ENCODE data around the gene CLIC5.
"Not testable (repeated sequence)": the region's sequence is repeated elsewhere in the genome, so short reads cannot be mapped to it uniquely, and the experiment has no call there.

Gene CLIC5

GRCh38 chr6:45927421-45928320 lies 88.0 kb downstream of the CLIC5 start:
- no peak for DNase-seq (ENCODE audit: low read depth, low spot score)

- DNase-seq (ENCODE audit: low read depth, low spot score) = not testable (repeated sequence)
Observed at GRCh38 chr6:45926423-45926822, 89.2 kb downstream of the CLIC5 start.

- no peak for DNase-seq (ENCODE audit: low read depth, low spot score)
Observed at GRCh38 chr6:45924763-45925342, 90.8 kb downstream of the CLIC5 start.

GRCh38 chr6:45923831-45924391 lies 91.7 kb downstream of the CLIC5 start:
- no peak for DNase-seq (ENCODE audit: low read depth, low spot score)

GRCh38 chr6:45922728-45923351 lies 92.8 kb downstream of the CLIC5 start:
- DNase-seq (ENCODE audit: low read depth, low spot score) = no peak

- no peak for DNase-seq (ENCODE audit: low read depth, low spot score)
Observed at GRCh38 chr6:45921691-45922281, 93.9 kb downstream of the CLIC5 start.

- no peak for DNase-seq (ENCODE audit: low read depth, low spot score)
Observed at GRCh38 chr6:45920819-45921511, 94.7 kb downstream of the CLIC5 start.

GRCh38 chr6:45917439-45917838 lies 98.2 kb downstream of the CLIC5 start:
- DNase-seq (ENCODE audit: low read depth, low spot score) = no peak

GRCh38 chr6:45916692-45917091 lies 99.0 kb downstream of the CLIC5 start:
- DNase-seq (ENCODE audit: low read depth, low spot score) = no peak

GRCh38 chr6:45915780-45916468 lies 99.7 kb downstream of the CLIC5 start:
- no peak for DNase-seq (ENCODE audit: low read depth, low spot score)

GRCh38 chr6:45911691-45912090 lies 104.0 kb downstream of the CLIC5 start:
- no peak for DNase-seq (ENCODE audit: low read depth, low spot score)

GRCh38 chr6:45903959-45904358 lies 111.7 kb downstream of the CLIC5 start:
- no peak for DNase-seq (ENCODE audit: low read depth, low spot score)

GRCh38 chr6:45902984-45903383 lies 112.7 kb downstream of the CLIC5 start:
- no peak for DNase-seq (ENCODE audit: low read depth, low spot score)

- DNase-seq (ENCODE audit: low read depth, low spot score) = no peak
Observed at GRCh38 chr6:45901767-45902650, 113.7 kb downstream of the CLIC5 start.

- no peak for DNase-seq (ENCODE audit: low read depth, low spot score)
Observed at GRCh38 chr6:45900808-45901752, 114.6 kb downstream of the CLIC5 start.

- no peak for DNase-seq (ENCODE audit: low read depth, low spot score)
Observed at GRCh38 chr6:45899683-45899946, 116.0 kb downstream of the CLIC5 start.

GRCh38 chr6:45898941-45899682 lies 116.5 kb downstream of the CLIC5 start:
- DNase-seq (ENCODE audit: low read depth, low spot score) = no peak

- DNase-seq (ENCODE audit: low read depth, low spot score) = no peak
Observed at GRCh38 chr6:45896783-45897441, 118.7 kb downstream of the CLIC5 start.

Measured in activated naive CD8-positive, alpha-beta T cell treated with anti-CD3 and anti-CD28 coated beads, Interleukin-2, amount 50 U/mL, for 16 hours (primary cell).